Measurements from ENCODE around the gene CXCL5.

DNA sequence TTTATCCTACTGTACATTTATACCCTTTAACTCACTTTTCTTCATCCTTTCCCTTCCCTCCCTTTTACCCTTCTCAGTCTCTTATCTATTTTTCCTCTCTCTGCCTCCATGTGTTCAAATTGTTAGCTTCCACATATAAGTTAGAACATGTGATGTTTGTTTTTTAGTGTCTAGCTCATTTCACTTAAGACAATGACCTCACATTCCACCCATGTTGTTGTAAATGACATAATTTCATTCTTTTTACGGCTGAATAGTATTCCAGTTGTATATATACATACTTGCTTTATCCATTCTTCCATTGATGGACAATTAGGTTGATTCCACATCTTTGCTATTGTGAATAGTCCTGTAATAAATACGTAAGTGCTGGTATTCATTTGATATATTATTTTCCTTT, 47.3 kb upstream of the CXCL5 start:
- TF ChIP-seq, protein P1, sequence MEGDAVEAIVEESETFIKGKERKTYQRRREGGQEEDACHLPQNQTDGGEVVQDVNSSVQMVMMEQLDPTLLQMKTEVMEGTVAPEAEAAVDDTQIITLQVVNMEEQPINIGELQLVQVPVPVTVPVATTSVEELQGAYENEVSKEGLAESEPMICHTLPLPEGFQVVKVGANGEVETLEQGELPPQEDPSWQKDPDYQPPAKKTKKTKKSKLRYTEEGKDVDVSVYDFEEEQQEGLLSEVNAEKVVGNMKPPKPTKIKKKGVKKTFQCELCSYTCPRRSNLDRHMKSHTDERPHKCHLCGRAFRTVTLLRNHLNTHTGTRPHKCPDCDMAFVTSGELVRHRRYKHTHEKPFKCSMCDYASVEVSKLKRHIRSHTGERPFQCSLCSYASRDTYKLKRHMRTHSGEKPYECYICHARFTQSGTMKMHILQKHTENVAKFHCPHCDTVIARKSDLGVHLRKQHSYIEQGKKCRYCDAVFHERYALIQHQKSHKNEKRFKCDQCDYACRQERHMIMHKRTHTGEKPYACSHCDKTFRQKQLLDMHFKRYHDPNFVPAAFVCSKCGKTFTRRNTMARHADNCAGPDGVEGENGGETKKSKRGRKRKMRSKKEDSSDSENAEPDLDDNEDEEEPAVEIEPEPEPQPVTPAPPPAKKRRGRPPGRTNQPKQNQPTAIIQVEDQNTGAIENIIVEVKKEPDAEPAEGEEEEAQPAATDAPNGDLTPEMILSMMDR (IDR thresholded peaks at IDR 0.05), result no peak
- TF ChIP-seq POLR2A (IDR thresholded peaks at IDR 0.05) (no peak), EP300 (IDR thresholded peaks at IDR 0.05; ENCODE audit: low read depth) (no peak), POLR2AphosphoS5 (IDR thresholded peaks at IDR 0.05) (no peak)
